IMR-90 (cell line): ENCODE measurements around the gene AGPAT3. TPM values are rescaled to one million over a fixed set of nuclear protein-coding genes. Genes with fewer than 3 reads are reported as not detected.

Experiments
- ATAC-seq: fragments of 200-7000 bp; cut with Tn5 transposase; 2 replicates; pipeline ENCODE4 v1.9.1; 2020; ENCODE audit warnings: low read depth, mild to moderate bottlenecking, moderate library complexity
- BruUV-seq: library from RNA; stranded (reverse); fragments of 400-500 nt; replicated peaks from 2 replicates; lab custom pipeline; 2021; lab: Mats Ljungman, UMichigan
- CTCF ChIA-PET: fragments of 300-600 bp; formaldehyde crosslinking; extraction: SDS; loops from one replicate; lab custom pipeline; 2021; ENCODE audit warnings: antibody characterized with exemption; lab: Yijun Ruan, JAX
- POLR2A ChIA-PET: fragments of 300-600 bp; sonication (Branson Sonifier 250); formaldehyde crosslinking; loops from one replicate; lab custom pipeline; 2022; ENCODE audit warnings: antibody characterized with exemption; ENCODE audit not compliant: unreplicated experiment; lab: Charles Lee
- DNase-seq: peaks from one replicate; pipeline ENCODE4 v3.0.0; 2013
- H2AFZ ChIP-seq: replicated peaks from 2 replicates; pipeline ENCODE3; 2013; ENCODE audit warnings: low read length, mild to moderate bottlenecking; ENCODE audit not compliant: poor library complexity
- H2AK5ac ChIP-seq: 2 replicates; pipeline ENCODE4 v1.6.1; 2013; ENCODE audit warnings: low read depth, low read length, inconsistent platforms
- H2AK9ac ChIP-seq: replicated peaks from 2 replicates; pipeline ENCODE3; 2013; ENCODE audit warnings: mild to moderate bottlenecking, low read depth, low read length, moderate library complexity; ENCODE audit not compliant: poor library complexity
- H2BK120ac ChIP-seq: 2 replicates; pipeline ENCODE4 v1.6.1; 2013; ENCODE audit warnings: low read depth, low read length, inconsistent platforms
- H2BK15ac ChIP-seq: 3 replicates; pipeline ENCODE4 v1.6.1; 2013; ENCODE audit warnings: low read depth, low read length, inconsistent platforms
- H2BK20ac ChIP-seq: 2 replicates; pipeline ENCODE4 v1.6.1; 2013; ENCODE audit warnings: low read depth, mild to moderate bottlenecking, inconsistent platforms, low read length, moderate library complexity
- H2BK5ac ChIP-seq: 2 replicates; pipeline ENCODE4 v1.6.1; 2013; ENCODE audit warnings: mild to moderate bottlenecking, low read depth, low read length, inconsistent platforms; ENCODE audit not compliant: poor library complexity, severe bottlenecking
- H3K14ac ChIP-seq: replicated peaks from 2 replicates; pipeline ENCODE4 v1.6.1; 2013; ENCODE audit warnings: low read depth, low read length, inconsistent platforms
- H3K18ac ChIP-seq: 2 replicates; pipeline ENCODE4 v1.6.1; 2013; ENCODE audit warnings: low read depth, low read length, control low read depth
- H3K23ac ChIP-seq: 2 replicates; pipeline ENCODE4 v1.6.1; 2013; ENCODE audit warnings: low read depth, low read length, inconsistent platforms
- H3K27ac ChIP-seq: 2 replicates; pipeline ENCODE4 v1.5.1; 2013; ENCODE audit warnings: mild to moderate bottlenecking, control low read depth, low read length; ENCODE audit not compliant: insufficient read depth
- H3K27me3 ChIP-seq: 2 replicates; pipeline ENCODE4 v1.6.1; 2013; ENCODE audit warnings: low read length; ENCODE audit not compliant: control insufficient read depth, insufficient read depth
- H3K36me3 ChIP-seq: 2 replicates; pipeline ENCODE4 v1.6.1; 2013; ENCODE audit warnings: low read length, mixed read lengths; ENCODE audit not compliant: control insufficient read depth, insufficient read depth
- H3K4ac ChIP-seq: 2 replicates; pipeline ENCODE4 v1.6.1; 2013; ENCODE audit warnings: low read depth, low read length, inconsistent platforms
- H3K4me1 ChIP-seq: 2 replicates; pipeline ENCODE4 v1.6.1; 2013; ENCODE audit warnings: low read length, mixed read lengths; ENCODE audit not compliant: control insufficient read depth, insufficient read depth
- H3K4me2 ChIP-seq: 2 replicates; pipeline ENCODE4 v1.6.1; 2013; ENCODE audit warnings: low read depth, mild to moderate bottlenecking, control low read depth, low read length, moderate library complexity
- H3K4me3 ChIP-seq: 2 replicates; pipeline ENCODE4 v1.5.1; 2013; ENCODE audit warnings: low read depth, mild to moderate bottlenecking, control low read depth, low read length, moderate library complexity; ENCODE audit not compliant: insufficient read depth
- H3K56ac ChIP-seq: 2 replicates; pipeline ENCODE4 v1.6.1; 2013; ENCODE audit warnings: low read length, inconsistent platforms; ENCODE audit not compliant: insufficient read depth; ENCODE audit errors: extremely low read depth
- H3K79me1 ChIP-seq, 2 experiments: 2 replicates each; pipeline ENCODE4 v1.6.1; 2013; ENCODE audit warnings: low read length in 2 of 2, inconsistent platforms in 1 of 2, low read depth in 1 of 2
- H3K9ac ChIP-seq: 2 replicates; pipeline ENCODE4 v1.6.1; 2013; ENCODE audit warnings: low read depth, low read length, control low read depth
- H3K9me1 ChIP-seq: 2 replicates; pipeline ENCODE4 v1.6.1; 2013; ENCODE audit warnings: low read length, inconsistent platforms; ENCODE audit not compliant: insufficient read depth
- H3K9me3 ChIP-seq: 2 replicates; pipeline ENCODE4 v1.6.1; 2013; ENCODE audit warnings: low read length; ENCODE audit not compliant: control insufficient read depth, insufficient read depth
- H4K20me1 ChIP-seq: 2 replicates; pipeline ENCODE4 v1.6.1; 2013; ENCODE audit warnings: low read length, inconsistent platforms; ENCODE audit not compliant: insufficient read depth
- H4K5ac ChIP-seq: 2 replicates; pipeline ENCODE4 v1.6.1; 2013; ENCODE audit warnings: mild to moderate bottlenecking, low read depth, low read length, control low read depth
- H4K8ac ChIP-seq, 2 experiments: 2 replicates each; pipeline ENCODE4 v1.6.1; 2013; ENCODE audit warnings: low read depth in 2 of 2, low read length in 2 of 2, control low read depth in 1 of 2, inconsistent platforms in 1 of 2
- H4K91ac ChIP-seq: 2 replicates; pipeline ENCODE4 v1.6.1; 2013; ENCODE audit warnings: low read depth, low read length, inconsistent platforms; ENCODE audit not compliant: insufficient read depth
- CEBPB ChIP-seq: IDR thresholded peaks from 2 replicates; pipeline ENCODE4 v1.6.1; 2012; ENCODE audit warnings: low read depth, low read length, improper control_type of control experiment
- CHD1 ChIP-seq: IDR thresholded peaks from 2 replicates; pipeline ENCODE4 v1.6.1; 2012; ENCODE audit warnings: low read depth, low read length, improper control_type of control experiment
- MAFK ChIP-seq: IDR thresholded peaks from 2 replicates; pipeline ENCODE4 v1.6.1; 2012; ENCODE audit warnings: low read depth, low read length, improper control_type of control experiment
- MXI1 ChIP-seq: IDR thresholded peaks from 2 replicates; pipeline ENCODE4 v1.6.1; 2012; ENCODE audit warnings: low read depth, mild to moderate bottlenecking, low read length, moderate library complexity, borderline replicate concordance
- NFE2L2 ChIP-seq: fragments of 150-350 bp; IDR thresholded peaks from 2 replicates; pipeline ENCODE4 v1.6.1; 2016; ENCODE audit warnings: low read depth, mild to moderate bottlenecking, low read length
- RCOR1 ChIP-seq: IDR thresholded peaks from 2 replicates; pipeline ENCODE4 v1.6.1; 2012; ENCODE audit warnings: mild to moderate bottlenecking, low read length, improper control_type of control experiment; ENCODE audit not compliant: insufficient replicate concordance
- WGBS, 2 experiments: methylation state at CpG; one replicate each; pipeline versions ENCODE4 v1.1.5 to v1.1.7; 2013; ENCODE audit warnings: missing lambda C conversion rate in 2 of 2; ENCODE audit not compliant: insufficient read length in 1 of 2; ENCODE audit errors: extremely low coverage in 2 of 2; 5-methylcytosine and 5-hydroxymethylcytosine counted together
- dilution Hi-C: fragments of 300-500 bp; cut with HindIII; formaldehyde crosslinking; loops from one replicate; pipeline ENCODE4 v1.14.3; 2018; ENCODE audit warnings: low sequenced_read_pairs; ENCODE audit not compliant: unreplicated experiment
- in situ Hi-C: fragments of 300-500 bp; cut with MboI; formaldehyde crosslinking; loops from 3 replicates; pipeline ENCODE4 v1.14.3; 2019; ENCODE audit warnings: low sequenced_read_pairs, inconsistent platforms, mixed read lengths
- intact Hi-C: fragments of 100-400 bp; cut with micrococcal nuclease; formaldehyde crosslinking; loops from 2 replicates; pipeline ENCODE4 v1.10.0; 2022
- polyA plus RNA-seq, 3 experiments: library from polyadenylated mRNA; depleted of rRNA; stranded (reverse); fragments of >200 nt; gene quantifications; 2 replicates each; pipeline ENCODE4 v1.2.3, GENCODE V29; 2012; ENCODE audit warnings: low replicate concordance in 1 of 3
- total RNA-seq: library from RNA; depleted of rRNA; stranded (reverse); fragments of >200 nt; gene quantifications from 2 replicates; pipeline ENCODE4 v1.2.3, GENCODE V29; 2012
- TF ChIP-seq, protein P1 (sequence below): conservative IDR thresholded peaks from 2 replicates; pipeline ENCODE4 v1.5.1; 2012; ENCODE audit warnings: mild to moderate bottlenecking, low read depth, low read length, improper control_type of control experiment

AGPAT3 gene
- total and polyA plus RNA-seq, 2 of the 4 experiments (the other 2 are of a cell fraction): 27.1 to 38.7 TPM

GRCh38 chr21:43881935-43882334 lies 16.9 kb downstream of the AGPAT3 start:
- ChIA-PET CTCF (no interaction called here), POLR2A (no interaction called here)
- peaks cover 18% of the 10 kb centered on the region for H3K9me1 ChIP-seq
- in situ Hi-C loops (no loop called here), intact Hi-C loops (no loop called here), dilution Hi-C loops (no loop called here)
- 93% methylated on average over 5 of the region's 8 CpGs; no CpG with 5 or more reads in 1 of the 2 experiments for WGBS, 2 experiments
- peaks cover 36 to 80% of the 10 kb centered on the region in 2 experiments for H3K79me1 ChIP-seq
- H3K9me3 ChIP-seq: no peaks in the 10 kb centered on the region
- no peak overlapping the region for H2AK5ac ChIP-seq
- no TSS peak for BruUV-seq
- DNase-seq (no peak), ATAC-seq (no peak)
- H4K20me1 ChIP-seq: peaks cover 92% of the 10 kb centered on the region
- no peak overlapping the region for H2BK20ac ChIP-seq
- no peaks in the 10 kb centered on the region for H3K27me3 ChIP-seq
- H4K8ac ChIP-seq: no peak overlapping the region
- H2BK5ac ChIP-seq: no peak overlapping the region
- peaks cover 8% of the 10 kb centered on the region; the same call in 1 of the 2 replicates for H3K4me1 ChIP-seq
- no peak overlapping the region for H2AK9ac ChIP-seq
- H3K9ac ChIP-seq: no peak overlapping the region
- no peak overlapping the region for H3K23ac ChIP-seq
- H3K4me3 ChIP-seq: no peak overlapping the region
- H2BK120ac ChIP-seq: no peak overlapping the region
- no peak overlapping the region for H4K5ac ChIP-seq
- TF ChIP-seq NFE2L2: no peak
- no peak for TF ChIP-seq CHD1
- no peak for TF ChIP-seq CEBPB
- TF ChIP-seq MAFK: no peak
- TF ChIP-seq, protein P1, sequence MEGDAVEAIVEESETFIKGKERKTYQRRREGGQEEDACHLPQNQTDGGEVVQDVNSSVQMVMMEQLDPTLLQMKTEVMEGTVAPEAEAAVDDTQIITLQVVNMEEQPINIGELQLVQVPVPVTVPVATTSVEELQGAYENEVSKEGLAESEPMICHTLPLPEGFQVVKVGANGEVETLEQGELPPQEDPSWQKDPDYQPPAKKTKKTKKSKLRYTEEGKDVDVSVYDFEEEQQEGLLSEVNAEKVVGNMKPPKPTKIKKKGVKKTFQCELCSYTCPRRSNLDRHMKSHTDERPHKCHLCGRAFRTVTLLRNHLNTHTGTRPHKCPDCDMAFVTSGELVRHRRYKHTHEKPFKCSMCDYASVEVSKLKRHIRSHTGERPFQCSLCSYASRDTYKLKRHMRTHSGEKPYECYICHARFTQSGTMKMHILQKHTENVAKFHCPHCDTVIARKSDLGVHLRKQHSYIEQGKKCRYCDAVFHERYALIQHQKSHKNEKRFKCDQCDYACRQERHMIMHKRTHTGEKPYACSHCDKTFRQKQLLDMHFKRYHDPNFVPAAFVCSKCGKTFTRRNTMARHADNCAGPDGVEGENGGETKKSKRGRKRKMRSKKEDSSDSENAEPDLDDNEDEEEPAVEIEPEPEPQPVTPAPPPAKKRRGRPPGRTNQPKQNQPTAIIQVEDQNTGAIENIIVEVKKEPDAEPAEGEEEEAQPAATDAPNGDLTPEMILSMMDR: no peak
- no peak for TF ChIP-seq MXI1
- TF ChIP-seq RCOR1: no peak
- H3K18ac ChIP-seq: no peak overlapping the region
- no peak overlapping the region for H3K4me2 ChIP-seq
- H4K91ac ChIP-seq: no peak overlapping the region
- no peak overlapping the region for H3K14ac ChIP-seq
- no peak overlapping the region for H3K27ac ChIP-seq
- no peak overlapping the region for H2BK15ac ChIP-seq
- no peak overlapping the region for H3K4ac ChIP-seq
- no peak overlapping the region for H3K56ac ChIP-seq
- H2AFZ ChIP-seq: no peak overlapping the region
- H3K36me3 ChIP-seq: peaks cover 4% of the 10 kb centered on the region
